Neutrophil (primary cell): ENCODE results near the gene FKBP7.

Experiments used
- H3K27ac ChIP-seq: fragments of 200-600 bp; sonication (generic); 2 replicates; pipeline ENCODE4 v1.5.1; 2016; ENCODE audit warnings: mild to moderate bottlenecking, moderate library complexity
- H3K27me3 ChIP-seq: fragments of 200-600 bp; sonication (generic); 2 replicates; pipeline ENCODE4 v1.6.0; 2016; ENCODE audit warnings: mild to moderate bottlenecking
- H3K36me3 ChIP-seq: fragments of 200-600 bp; sonication (generic); 2 replicates; pipeline ENCODE4 v1.5.1; 2017
- H3K4me1 ChIP-seq, 2 experiments: fragments of 200-600 bp in 1 of 2; sonication (generic) in 1 of 2; 1 replicate in 1 of 2; 2 replicates in 1 of 2; pipeline versions ENCODE4 v1.5.1 to v1.6.1; 2013 to 2016; ENCODE audit warnings: low read depth in 1 of 2, low read length in 1 of 2, mild to moderate bottlenecking in 1 of 2, moderate library complexity in 1 of 2; ENCODE audit not compliant: control insufficient read depth in 1 of 2, insufficient read depth in 1 of 2
- H3K4me3 ChIP-seq, 2 experiments: fragments of 200-600 bp in 1 of 2; sonication (generic) in 1 of 2; 1 replicate in 1 of 2; 2 replicates in 1 of 2; pipeline ENCODE4 v1.5.1; 2013 to 2016; ENCODE audit warnings: low read depth in 1 of 2, low read length in 1 of 2, mild to moderate bottlenecking in 1 of 2, moderate library complexity in 1 of 2
- H3K9me3 ChIP-seq: fragments of 200-600 bp; sonication (generic); 2 replicates; pipeline ENCODE4 v1.5.1; 2016
- CTCF ChIP-seq: fragments of 200-600 bp; sonication (generic); IDR thresholded peaks from 2 replicates; pipeline ENCODE4 v1.5.1; 2016; ENCODE audit warnings: antibody characterized with exemption

FKBP7 gene

GRCh38 chr2:178417916-178418315, 60.5 kb downstream of the FKBP7 start:
- no peaks in the 10 kb centered on the region for H3K36me3 ChIP-seq
- H3K4me3 ChIP-seq, result no peak overlapping the region
- H3K27ac ChIP-seq, result no peak overlapping the region
- H3K9me3 ChIP-seq, result no peaks in the 10 kb centered on the region
- peaks cover 19% of the 10 kb centered on the region in 2 experiments for H3K4me1 ChIP-seq
- TF ChIP-seq CTCF, result no peak
- H3K27me3 ChIP-seq, result no peaks in the 10 kb centered on the region

GRCh38 chr2:178415979-178416378, 62.4 kb downstream of the FKBP7 start:
- TF ChIP-seq CTCF, result no peak
- H3K4me3 ChIP-seq, result no peak overlapping the region
- no peaks in the 10 kb centered on the region for H3K36me3 ChIP-seq

GRCh38 chr2:178414266-178415247, 63.8 kb downstream of the FKBP7 start:
- H3K27ac ChIP-seq, result peak overlapping the region; percentile 78
- H3K4me3 ChIP-seq, result peak overlapping the region; percentile 59 to 65
- no peaks in the 10 kb centered on the region for H3K36me3 ChIP-seq
- no peaks in the 10 kb centered on the region for H3K27me3 ChIP-seq
- no peaks in the 10 kb centered on the region for H3K9me3 ChIP-seq
- TF ChIP-seq CTCF, result peak; percentile 61
- peaks cover 17 to 19% of the 10 kb centered on the region in 2 experiments for H3K4me1 ChIP-seq

More at GRCh38 chr2:178415979-178416378, 62.4 kb downstream of the FKBP7 start:
- Histone ChIP-seq H3K27me3 (no peaks in the 10 kb centered on the region), H3K27ac (no peak overlapping the region), H3K4me1 (peaks cover 19 to 20% of the 10 kb centered on the region in 2 experiments), H3K9me3 (no peaks in the 10 kb centered on the region)
